GM12801 (cell line): ENCODE data around the gene PRKCD.

ENCODE experiments used
- TF ChIP-seq, protein P1 (sequence below): IDR thresholded peaks from one replicate; pipeline ENCODE4 v1.5.1; 2011; ENCODE audit warnings: control low read depth; ENCODE audit not compliant: insufficient read length; ENCODE audit errors: extremely low read depth

The PRKCD gene

DNA sequence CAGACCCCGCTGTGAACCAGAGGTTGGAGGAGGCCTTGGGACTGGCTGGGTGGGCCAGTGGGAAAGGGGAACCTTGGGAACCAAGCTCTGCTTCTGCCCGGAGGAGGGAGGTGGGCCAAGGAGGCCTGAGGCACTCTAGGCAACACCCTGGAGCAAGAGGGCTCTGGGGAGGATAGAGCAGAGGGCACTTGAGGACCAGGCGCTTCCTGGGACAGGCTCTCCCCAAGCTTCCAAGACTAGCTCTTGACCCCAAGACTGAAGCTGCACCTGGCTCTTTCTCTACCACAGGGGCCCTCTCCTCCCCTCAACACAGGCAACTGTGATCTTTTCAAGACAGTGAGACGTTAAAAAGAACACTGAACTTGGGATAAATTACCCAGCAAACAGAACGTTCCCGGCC is 74.5 kb downstream of the PRKCD start:
- TF ChIP-seq, protein P1, sequence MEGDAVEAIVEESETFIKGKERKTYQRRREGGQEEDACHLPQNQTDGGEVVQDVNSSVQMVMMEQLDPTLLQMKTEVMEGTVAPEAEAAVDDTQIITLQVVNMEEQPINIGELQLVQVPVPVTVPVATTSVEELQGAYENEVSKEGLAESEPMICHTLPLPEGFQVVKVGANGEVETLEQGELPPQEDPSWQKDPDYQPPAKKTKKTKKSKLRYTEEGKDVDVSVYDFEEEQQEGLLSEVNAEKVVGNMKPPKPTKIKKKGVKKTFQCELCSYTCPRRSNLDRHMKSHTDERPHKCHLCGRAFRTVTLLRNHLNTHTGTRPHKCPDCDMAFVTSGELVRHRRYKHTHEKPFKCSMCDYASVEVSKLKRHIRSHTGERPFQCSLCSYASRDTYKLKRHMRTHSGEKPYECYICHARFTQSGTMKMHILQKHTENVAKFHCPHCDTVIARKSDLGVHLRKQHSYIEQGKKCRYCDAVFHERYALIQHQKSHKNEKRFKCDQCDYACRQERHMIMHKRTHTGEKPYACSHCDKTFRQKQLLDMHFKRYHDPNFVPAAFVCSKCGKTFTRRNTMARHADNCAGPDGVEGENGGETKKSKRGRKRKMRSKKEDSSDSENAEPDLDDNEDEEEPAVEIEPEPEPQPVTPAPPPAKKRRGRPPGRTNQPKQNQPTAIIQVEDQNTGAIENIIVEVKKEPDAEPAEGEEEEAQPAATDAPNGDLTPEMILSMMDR = no peak

DNA sequence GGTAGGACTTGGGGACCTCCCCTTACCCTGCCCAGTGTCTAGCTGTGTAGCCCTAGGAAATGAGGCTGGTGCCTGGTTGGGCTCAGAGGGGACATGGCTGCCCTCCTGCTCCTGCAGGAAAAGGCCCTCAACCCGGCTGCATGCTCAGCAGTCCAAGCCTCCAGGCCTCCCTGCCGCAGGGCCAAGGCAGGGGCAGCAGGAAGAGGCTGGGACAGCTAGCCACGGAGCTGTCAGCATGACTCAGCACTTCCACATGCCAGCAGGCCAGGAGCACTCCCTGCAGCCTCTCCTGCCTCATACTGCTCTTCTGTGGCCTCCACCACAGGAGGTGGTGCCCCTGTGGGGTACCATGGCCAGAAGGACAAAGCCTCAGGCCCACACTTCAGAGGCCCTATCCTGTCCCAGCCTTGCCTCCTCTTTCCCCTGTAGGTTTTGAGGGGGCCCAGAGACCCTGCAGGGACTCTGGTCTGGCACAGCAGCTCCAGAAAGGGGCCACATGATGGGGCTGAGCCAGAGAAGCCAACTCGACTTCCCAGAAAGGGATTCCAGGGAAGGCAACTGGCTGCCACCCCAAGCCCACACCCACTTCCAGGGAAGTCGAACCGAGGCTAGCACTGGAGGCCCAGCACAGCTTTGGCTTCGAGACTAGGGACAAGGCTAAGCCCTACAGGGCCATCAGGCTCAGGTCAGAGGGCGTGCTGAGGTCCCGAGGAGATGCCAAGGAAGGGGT is 75.3 kb downstream of the PRKCD start:
- TF ChIP-seq, protein P1 = no peak

DNA sequence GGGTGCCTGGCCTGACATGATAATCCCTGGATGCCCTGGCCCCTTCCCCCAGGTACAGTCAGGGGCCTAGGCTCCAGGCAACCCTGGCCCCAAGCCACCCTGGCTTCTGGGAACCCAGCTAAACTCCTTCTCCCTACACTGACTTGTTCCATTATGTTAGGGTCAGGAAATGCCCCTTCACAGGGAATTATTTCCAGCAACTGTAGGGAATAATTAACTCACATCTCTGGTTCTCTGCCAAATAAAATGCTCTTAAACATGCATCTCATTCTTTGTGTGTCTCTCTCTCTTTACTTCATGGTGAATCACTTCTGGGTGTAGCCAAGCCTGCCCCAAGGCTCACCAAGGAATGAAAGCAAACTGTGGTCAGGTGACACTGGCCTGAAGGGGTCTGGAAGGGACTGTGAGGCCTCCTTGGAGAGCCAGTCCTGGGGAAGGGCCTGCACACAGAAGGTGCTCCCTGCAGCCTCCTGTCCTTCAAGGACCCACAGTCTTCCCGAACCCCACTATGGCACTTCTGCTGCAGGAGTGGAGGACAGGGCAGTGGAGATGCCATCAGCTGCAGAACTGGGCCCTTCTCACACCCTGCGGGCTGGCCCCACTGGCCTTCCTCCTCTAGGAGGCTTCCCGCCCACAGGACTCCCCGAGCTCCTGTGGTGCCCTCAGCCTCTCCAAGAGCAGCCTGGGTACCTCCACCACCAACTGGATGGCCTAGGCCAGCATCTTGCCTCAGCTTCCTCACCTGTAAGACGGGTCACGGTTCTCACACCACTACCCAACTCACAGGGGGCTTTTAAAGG is 77.2 kb downstream of the PRKCD start:
- TF ChIP-seq, protein P1 = no peak

DNA sequence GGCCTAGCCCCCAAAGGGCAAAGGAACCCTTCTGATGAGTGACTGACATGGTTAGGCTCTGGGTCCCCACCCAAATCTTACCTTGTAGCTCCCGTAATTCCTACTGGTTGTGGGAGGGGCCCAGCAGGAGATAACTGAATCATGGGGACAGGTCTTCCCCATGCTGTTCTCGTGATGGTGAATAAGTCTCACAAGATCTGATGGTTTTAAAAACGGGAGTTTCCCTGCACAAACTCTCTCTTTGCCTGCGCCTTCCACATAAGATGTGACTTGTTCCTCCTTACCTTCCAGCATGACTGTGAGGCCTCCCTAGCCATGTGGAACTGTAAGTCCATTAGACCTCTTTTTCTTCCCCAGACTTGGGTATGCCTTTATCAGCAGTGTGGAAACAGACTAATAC is 77.9 kb downstream of the PRKCD start:
- TF ChIP-seq, protein P1 = no peak

DNA sequence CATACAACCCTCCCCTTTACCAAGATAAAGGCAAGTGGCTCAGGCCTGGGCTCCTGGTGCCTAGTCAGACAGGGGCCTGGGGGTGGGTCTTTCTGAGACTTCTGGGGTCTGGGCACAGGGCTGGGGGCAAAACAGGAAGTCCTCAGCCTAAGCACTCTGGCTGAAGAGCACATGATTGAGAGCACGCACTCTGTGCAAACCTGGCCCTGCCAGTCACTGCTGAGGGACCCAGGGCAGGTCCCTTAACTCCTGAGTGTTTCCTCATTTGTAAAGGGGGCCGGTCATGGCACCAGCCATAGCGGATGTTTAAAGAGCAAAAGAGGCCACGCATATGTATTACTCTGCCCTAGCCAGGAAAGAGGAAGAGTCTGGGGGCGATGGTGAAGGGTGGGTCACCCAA is 78.8 kb downstream of the PRKCD start:
- TF ChIP-seq, protein P1 = no peak

DNA sequence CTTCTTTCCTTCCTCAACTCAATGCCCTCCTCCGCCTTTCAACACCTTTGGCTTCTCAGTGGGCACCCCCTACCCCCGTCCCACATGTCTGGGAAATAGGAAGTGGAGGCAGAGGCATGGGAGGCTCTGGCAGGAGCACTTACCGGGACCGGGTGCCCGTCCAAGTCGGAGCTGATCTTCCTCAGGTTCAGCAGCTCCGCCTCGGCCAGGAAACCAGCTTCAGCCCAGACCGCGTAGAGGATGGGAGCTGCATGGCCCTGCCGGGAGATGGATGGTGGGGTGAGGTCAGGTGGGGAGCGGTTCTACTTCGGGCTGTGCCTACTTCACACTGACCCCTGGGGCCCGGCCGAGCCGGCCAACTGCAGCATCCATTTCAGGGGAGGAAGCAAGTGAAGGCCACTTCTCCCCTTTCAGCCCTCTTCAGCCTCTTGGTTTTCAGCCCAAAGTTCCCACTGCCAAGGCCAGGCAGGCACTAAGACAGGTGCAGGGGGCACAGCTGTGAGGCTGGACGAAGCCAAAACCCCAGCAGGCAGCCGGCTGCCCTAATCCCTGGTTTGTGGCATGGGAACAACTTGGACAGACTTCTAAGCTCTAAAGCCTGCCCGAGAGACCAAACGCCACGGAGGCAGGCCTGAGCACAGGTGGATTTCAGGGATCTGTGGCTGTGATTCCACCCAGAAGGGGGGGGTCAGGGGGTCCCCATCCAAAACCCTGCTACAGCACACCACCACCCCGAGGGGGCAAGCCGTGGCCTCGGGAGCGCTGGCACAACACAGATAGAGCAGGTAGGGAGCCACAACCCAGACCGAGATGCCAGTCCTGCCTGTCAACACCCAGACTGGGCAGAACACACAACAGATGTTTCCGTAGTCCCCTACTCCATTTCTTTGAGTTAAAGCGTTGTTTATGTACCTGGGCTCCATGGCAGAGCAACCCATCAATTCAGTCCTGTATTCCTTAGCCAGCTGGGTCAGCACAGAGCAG is 80.3 kb downstream of the PRKCD start:
- TF ChIP-seq, protein P1 = no peak

DNA sequence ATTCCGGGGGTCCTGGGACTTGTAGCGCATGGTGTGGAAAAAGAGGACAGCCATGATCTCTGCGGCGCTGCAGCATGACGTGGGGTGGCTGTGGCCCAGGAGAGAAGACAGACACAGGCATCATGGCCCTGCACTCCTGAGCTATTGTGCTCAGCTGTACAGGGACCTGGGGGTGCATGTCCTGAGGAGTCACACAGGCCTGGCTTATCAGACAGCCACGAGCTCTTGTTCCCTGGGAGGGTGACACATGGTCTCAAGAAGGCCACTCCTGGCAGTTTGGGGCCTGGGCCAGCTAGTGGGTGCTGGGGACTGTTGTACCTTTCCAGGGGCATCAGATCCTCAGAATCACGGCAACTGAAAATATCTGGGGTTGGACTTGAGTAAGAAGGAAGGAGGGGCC is 81.1 kb downstream of the PRKCD start:
- TF ChIP-seq, protein P1 = no peak
